ENCODE data around the gene TJP1.

The TJP1 gene

GRCh38 chr15:29776859-29777258, 45.4 kb downstream of the TJP1 start:
- POLR2A ChIA-PET = no interaction called here
- H3K27ac ChIP-seq (ENCODE audit: extremely low read depth, low read depth, low read length) = no peak overlapping the region
- TF ChIP-seq, protein P1, sequence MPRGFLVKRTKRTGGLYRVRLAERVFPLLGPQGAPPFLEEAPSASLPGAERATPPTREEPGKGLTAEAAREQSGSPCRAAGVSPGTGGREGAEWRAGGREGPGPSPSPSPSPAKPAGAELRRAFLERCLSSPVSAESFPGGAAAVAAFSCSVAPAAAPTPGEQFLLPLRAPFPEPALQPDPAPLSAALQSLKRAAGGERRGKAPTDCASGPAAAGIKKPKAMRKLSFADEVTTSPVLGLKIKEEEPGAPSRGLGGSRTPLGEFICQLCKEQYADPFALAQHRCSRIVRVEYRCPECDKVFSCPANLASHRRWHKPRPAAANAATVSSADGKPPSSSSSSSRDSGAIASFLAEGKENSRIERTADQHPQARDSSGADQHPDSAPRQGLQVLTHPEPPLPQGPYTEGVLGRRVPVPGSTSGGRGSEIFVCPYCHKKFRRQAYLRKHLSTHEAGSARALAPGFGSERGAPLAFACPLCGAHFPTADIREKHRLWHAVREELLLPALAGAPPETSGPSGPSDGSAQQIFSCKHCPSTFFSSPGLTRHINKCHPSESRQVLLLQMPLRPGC (tag by site-specific recombination; IDR thresholded peaks at IDR 0.05) = no peak
- no peak for TF ChIP-seq ZNF558 (tag by site-specific recombination; IDR thresholded peaks at IDR 0.05)
- CTCF ChIA-PET = no interaction called here
- H3K4me3 ChIP-seq (ENCODE audit: low read depth, low read length) = no peak overlapping the region
- no peaks in the 10 kb centered on the region for H3K9me3 ChIP-seq (ENCODE audit: control insufficient read depth, insufficient read depth, low read depth, low read length)
- no peaks in the 10 kb centered on the region for H3K36me3 ChIP-seq (ENCODE audit: control insufficient read depth in 2 of 2, insufficient read depth in 1 of 2, low read length in 2 of 2)
- no peaks in the 10 kb centered on the region; the same call in 1 of the 2 replicates for H3K4me1 ChIP-seq (ENCODE audit: control insufficient read depth, insufficient read depth, low read length)

GRCh38 chr15:29774900-29775299, 47.4 kb downstream of the TJP1 start:
- Histone ChIP-seq H3K27ac (ENCODE audit: extremely low read depth, low read depth, low read length) (no peak overlapping the region), H3K4me1 (ENCODE audit: control insufficient read depth, insufficient read depth, low read length) (no peaks in the 10 kb centered on the region; the same call in 1 of the 2 replicates), H3K36me3 (ENCODE audit: control insufficient read depth in 2 of 2, insufficient read depth in 1 of 2, low read length in 2 of 2) (peaks cover 4 to 9% of the 10 kb centered on the region in 2 experiments; a peak in 2 of 3 replicates), H3K9me3 (ENCODE audit: control insufficient read depth, insufficient read depth, low read depth, low read length) (no peaks in the 10 kb centered on the region), H3K4me3 (ENCODE audit: low read depth, low read length) (no peak overlapping the region)
- TF ChIP-seq ZNF335 (tag by site-specific recombination; conservative IDR thresholded peaks at IDR 0.05) (no peak), ZNF548 (tag by site-specific recombination; IDR thresholded peaks at IDR 0.05) (no peak), ZNF174 (tag by site-specific recombination; IDR thresholded peaks at IDR 0.05) (no peak), ZNF837 (tag by site-specific recombination; IDR thresholded peaks at IDR 0.05) (no peak), ZNF571 (tag by site-specific recombination; IDR thresholded peaks at IDR 0.05) (no peak), TRIM28 (IDR thresholded peaks at IDR 0.05; ENCODE audit: borderline replicate concordance, low read length) (no peak), MEIS1 (CRISPR knock-in tag; IDR thresholded peaks at IDR 0.05; ENCODE audit: borderline replicate concordance) (no peak), ZBTB21 (tag by site-specific recombination; IDR thresholded peaks at IDR 0.05) (no peak), SCRT1 (tag by site-specific recombination; IDR thresholded peaks at IDR 0.05; ENCODE audit: borderline replicate concordance) (no peak)
- CTCF ChIA-PET = no interaction called here
- POLR2A ChIA-PET = no interaction called here

GRCh38 chr15:29773816-29774215, 48.5 kb downstream of the TJP1 start:
- Histone ChIP-seq H3K4me3 (ENCODE audit: low read depth, low read length) (no peak overlapping the region), H3K4me1 (ENCODE audit: control insufficient read depth, insufficient read depth, low read length) (no peaks in the 10 kb centered on the region; the same call in 1 of the 2 replicates), H3K36me3 (ENCODE audit: control insufficient read depth in 2 of 2, insufficient read depth in 1 of 2, low read length in 2 of 2) (peaks cover 4 to 20% of the 10 kb centered on the region in 2 experiments; a peak in 2 of 3 replicates), H3K9me3 (ENCODE audit: control insufficient read depth, insufficient read depth, low read depth, low read length) (no peaks in the 10 kb centered on the region), H3K27ac (ENCODE audit: extremely low read depth, low read depth, low read length) (no peak overlapping the region)
- TF ChIP-seq HOXD13 (CRISPR knock-in tag; IDR thresholded peaks at IDR 0.05; ENCODE audit: borderline replicate concordance) (no peak), ZNF621 (tag by site-specific recombination; IDR thresholded peaks at IDR 0.05) (no peak), ZNF2 (tag by site-specific recombination; IDR thresholded peaks at IDR 0.05) (no peak), ZNF214 (tag by site-specific recombination; IDR thresholded peaks at IDR 0.05; ENCODE audit: borderline replicate concordance) (no peak), ZNF670 (tag by site-specific recombination; IDR thresholded peaks at IDR 0.05; ENCODE audit: low read depth) (no peak), ZNF624 (tag by site-specific recombination; IDR thresholded peaks at IDR 0.05) (no peak), PRDM4 (tag by site-specific recombination; IDR thresholded peaks at IDR 0.05) (no peak), ZNF169 (tag by site-specific recombination; IDR thresholded peaks at IDR 0.05) (no peak), IKZF3 (tag by site-specific recombination; IDR thresholded peaks at IDR 0.05) (no peak), TCF7L2 (IDR thresholded peaks at IDR 0.05; ENCODE audit: borderline replicate concordance, low read depth, low read length) (no peak), ZNF654 (tag by site-specific recombination; IDR thresholded peaks at IDR 0.05; ENCODE audit: low read depth) (no peak)
- TF ChIP-seq, protein P2, sequence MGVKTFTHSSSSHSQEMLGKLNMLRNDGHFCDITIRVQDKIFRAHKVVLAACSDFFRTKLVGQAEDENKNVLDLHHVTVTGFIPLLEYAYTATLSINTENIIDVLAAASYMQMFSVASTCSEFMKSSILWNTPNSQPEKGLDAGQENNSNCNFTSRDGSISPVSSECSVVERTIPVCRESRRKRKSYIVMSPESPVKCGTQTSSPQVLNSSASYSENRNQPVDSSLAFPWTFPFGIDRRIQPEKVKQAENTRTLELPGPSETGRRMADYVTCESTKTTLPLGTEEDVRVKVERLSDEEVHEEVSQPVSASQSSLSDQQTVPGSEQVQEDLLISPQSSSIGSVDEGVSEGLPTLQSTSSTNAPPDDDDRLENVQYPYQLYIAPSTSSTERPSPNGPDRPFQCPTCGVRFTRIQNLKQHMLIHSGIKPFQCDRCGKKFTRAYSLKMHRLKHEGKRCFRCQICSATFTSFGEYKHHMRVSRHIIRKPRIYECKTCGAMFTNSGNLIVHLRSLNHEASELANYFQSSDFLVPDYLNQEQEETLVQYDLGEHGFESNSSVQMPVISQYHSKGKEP (tag by site-specific recombination; IDR thresholded peaks at IDR 0.05) = no peak
- ChIA-PET CTCF (interaction anchor here (1.2 kb wide), 1 partner anchor 153 kb away, joined by 4 read pairs; no protein-coding TSS in a partner anchor), POLR2A (no interaction called here)
